Gastrocnemius medialis (tissue), 4 donors: ENCODE measurements around the gene THRB. TPM values are rescaled to one million over a fixed set of nuclear protein-coding genes. Genes with fewer than 3 reads are reported as not detected.
A peak's percentile ranks its signal among the peaks of the same experiment; 100 is the strongest.

Experiments used
- ATAC-seq, 2 donors: fragments of 150-250 bp; one replicate each; pipeline ENCODE4 v1.9.1; 2016
- DNase-seq, 2 donors: peaks; one replicate each; pipeline ENCODE4 v3.0.0-alpha.2; 2019
- H3K27ac ChIP-seq, 4 donors: fragments of 200-600 bp; sonication (generic); 1 replicate in 1 of 4; 2 replicates in 3 of 4; pipeline ENCODE4 v1.5.1; 2016 to 2018; ENCODE audit warnings: mild to moderate bottlenecking in 2 of 4, moderate library complexity in 1 of 4
- H3K27me3 ChIP-seq, 3 donors: fragments of 200-600 bp; sonication (generic) in 2 of 3; 1 replicate in 1 of 3; 2 replicates in 2 of 3; pipeline versions ENCODE4 v1.5.1 to v1.6.0; 2016 to 2019; ENCODE audit warnings: mild to moderate bottlenecking in 1 of 3, moderate library complexity in 1 of 3
- H3K36me3 ChIP-seq, 2 donors: fragments of 200-600 bp; sonication (generic) in 1 of 2; one replicate each; pipeline ENCODE4 v1.5.1; 2017 to 2018
- H3K4me1 ChIP-seq, 2 donors: fragments of 200-600 bp; sonication (generic) in 1 of 2; one replicate each; pipeline ENCODE4 v1.5.1; 2016 to 2017; ENCODE audit warnings: mild to moderate bottlenecking in 2 of 2
- H3K4me3 ChIP-seq, 4 donors: fragments of 200-600 bp; sonication (generic) in 3 of 4; 1 replicate in 1 of 4; 2 replicates in 3 of 4; pipeline ENCODE4 v1.5.1; 2016 to 2019; ENCODE audit warnings: mild to moderate bottlenecking in 2 of 4
- H3K9me3 ChIP-seq, 3 donors: fragments of 200-600 bp; sonication (generic) in 2 of 3; 1 replicate in 1 of 3; 2 replicates in 2 of 3; pipeline ENCODE4 v1.5.1; 2016 to 2019
- POLR2A ChIP-seq, 2 donors: fragments of 450-650 bp; IDR thresholded peaks; one replicate each; pipeline ENCODE4 v1.6.1; 2017; ENCODE audit warnings: antibody characterized with exemption in 2 of 2, mild to moderate bottlenecking in 2 of 2, moderate library complexity in 2 of 2
- in situ Hi-C, 4 donors: fragments of 200-750 bp; cut with MboI; loops; one replicate each; pipeline versions ENCODE4 v1.15.0 to v1.8.0; 2017; ENCODE audit warnings: low sequenced_read_pairs in 4 of 4
- intact Hi-C: fragments of 100-400 bp; cut with DNase I; formaldehyde crosslinking; loops from one replicate; pipeline ENCODE4 v1.15.1; 2023; ENCODE audit warnings: low total_unique reads
- total RNA-seq, 4 donors: library from RNA; depleted of rRNA; stranded (reverse); fragments of >200 nt; gene quantifications; one replicate each; pipeline versions ENCODE4 v1.1.0 to v1.2.3, GENCODE V29; 2016
- TF ChIP-seq, protein P1 (sequence below), 5 experiments: fragments of 450-650 bp in 3 of 5; fragments of 200-600 bp in 2 of 5; sonication (generic) in 2 of 5; IDR thresholded peaks in 4 of 5; conservative IDR thresholded peaks in 1 of 5; 1 replicate in 4 of 5; 2 replicates in 1 of 5; pipeline ENCODE4 v1.5.1; 2016 to 2019; ENCODE audit warnings: antibody characterized with exemption in 5 of 5, mild to moderate bottlenecking in 3 of 5, moderate library complexity in 3 of 5

Gene THRB
- total RNA-seq, 4 donors from 2014 or later: 20.1 to 60.0 (median 25.3) TPM

DNA sequence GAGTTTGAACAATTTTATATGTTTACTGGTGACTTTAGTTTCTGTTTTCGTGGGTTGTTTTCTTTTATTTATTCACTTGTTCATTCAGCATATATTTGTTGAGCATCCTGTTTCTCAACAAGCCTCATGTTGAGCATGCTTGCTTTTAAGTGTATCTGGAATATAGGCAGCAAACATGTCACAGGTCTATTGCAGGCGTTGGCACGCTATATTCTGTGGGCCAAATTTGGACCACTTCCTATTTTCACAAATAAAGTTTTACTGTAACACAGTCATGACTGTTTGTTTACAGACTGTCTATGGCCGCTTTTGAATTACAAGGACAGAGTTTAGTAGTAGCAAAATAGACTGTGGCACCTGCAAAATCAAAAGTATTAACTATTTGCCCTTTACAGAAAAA, 89.6 kb downstream of the THRB start:
- Histone ChIP-seq H3K36me3 (no peaks in the 10 kb centered on the region), H3K9me3 (no peaks in the 10 kb centered on the region), H3K27me3 (no peaks in the 10 kb centered on the region), H3K27ac (peak overlapping the region in 1 of 4 donors; percentile 32), H3K4me3 (no peak overlapping the region), H3K4me1 (peaks cover 27 to 33% of the 10 kb centered on the region in 2 donors)
- in situ Hi-C loops: no loop called here
- intact Hi-C loops: no loop called here
- ATAC-seq (no peak), DNase-seq (no peak)
- TF ChIP-seq, protein P1, sequence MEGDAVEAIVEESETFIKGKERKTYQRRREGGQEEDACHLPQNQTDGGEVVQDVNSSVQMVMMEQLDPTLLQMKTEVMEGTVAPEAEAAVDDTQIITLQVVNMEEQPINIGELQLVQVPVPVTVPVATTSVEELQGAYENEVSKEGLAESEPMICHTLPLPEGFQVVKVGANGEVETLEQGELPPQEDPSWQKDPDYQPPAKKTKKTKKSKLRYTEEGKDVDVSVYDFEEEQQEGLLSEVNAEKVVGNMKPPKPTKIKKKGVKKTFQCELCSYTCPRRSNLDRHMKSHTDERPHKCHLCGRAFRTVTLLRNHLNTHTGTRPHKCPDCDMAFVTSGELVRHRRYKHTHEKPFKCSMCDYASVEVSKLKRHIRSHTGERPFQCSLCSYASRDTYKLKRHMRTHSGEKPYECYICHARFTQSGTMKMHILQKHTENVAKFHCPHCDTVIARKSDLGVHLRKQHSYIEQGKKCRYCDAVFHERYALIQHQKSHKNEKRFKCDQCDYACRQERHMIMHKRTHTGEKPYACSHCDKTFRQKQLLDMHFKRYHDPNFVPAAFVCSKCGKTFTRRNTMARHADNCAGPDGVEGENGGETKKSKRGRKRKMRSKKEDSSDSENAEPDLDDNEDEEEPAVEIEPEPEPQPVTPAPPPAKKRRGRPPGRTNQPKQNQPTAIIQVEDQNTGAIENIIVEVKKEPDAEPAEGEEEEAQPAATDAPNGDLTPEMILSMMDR (IDR thresholded peaks at IDR 0.05 in 4 of 5, conservative IDR thresholded peaks at IDR 0.05 in 1 of 5): no peak
- no peak for TF ChIP-seq POLR2A (IDR thresholded peaks at IDR 0.05)

DNA sequence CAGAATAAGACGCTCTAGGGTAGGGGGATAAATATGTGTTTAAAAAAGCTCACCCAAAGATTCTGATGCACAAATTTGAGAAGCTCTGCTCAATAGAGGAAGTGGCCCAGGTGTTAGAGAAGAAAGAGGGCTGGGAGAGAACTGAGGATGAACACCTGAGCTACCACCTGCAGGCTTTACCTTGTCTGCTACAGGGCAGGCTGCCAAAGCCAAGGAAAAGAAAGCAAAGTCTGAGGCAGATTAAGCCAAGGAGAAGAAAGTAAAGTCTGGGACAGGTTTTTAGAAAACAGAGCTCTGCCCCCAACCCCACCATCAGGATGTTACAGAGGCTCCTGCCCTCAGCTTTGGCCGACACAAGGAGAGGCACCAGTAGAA, 92.9 kb downstream of the THRB start:
- TF ChIP-seq, protein P1 (IDR thresholded peaks at IDR 0.05 in 4 of 5, conservative IDR thresholded peaks at IDR 0.05 in 1 of 5): no peak
- no peak for TF ChIP-seq POLR2A (IDR thresholded peaks at IDR 0.05)
- H3K4me1 ChIP-seq: peaks cover 26 to 31% of the 10 kb centered on the region in 2 donors
- intact Hi-C loops (no loop called here), in situ Hi-C loops (no loop called here)
- H3K27ac ChIP-seq: peak overlapping the region in 3 of 4 donors; percentile 43 to 59 (median 52)
- H3K27me3 ChIP-seq: no peaks in the 10 kb centered on the region
- no peak for DNase-seq
- no peak overlapping the region for H3K4me3 ChIP-seq
- H3K36me3 ChIP-seq: no peaks in the 10 kb centered on the region
- no peak for ATAC-seq
- H3K9me3 ChIP-seq: no peaks in the 10 kb centered on the region

DNA sequence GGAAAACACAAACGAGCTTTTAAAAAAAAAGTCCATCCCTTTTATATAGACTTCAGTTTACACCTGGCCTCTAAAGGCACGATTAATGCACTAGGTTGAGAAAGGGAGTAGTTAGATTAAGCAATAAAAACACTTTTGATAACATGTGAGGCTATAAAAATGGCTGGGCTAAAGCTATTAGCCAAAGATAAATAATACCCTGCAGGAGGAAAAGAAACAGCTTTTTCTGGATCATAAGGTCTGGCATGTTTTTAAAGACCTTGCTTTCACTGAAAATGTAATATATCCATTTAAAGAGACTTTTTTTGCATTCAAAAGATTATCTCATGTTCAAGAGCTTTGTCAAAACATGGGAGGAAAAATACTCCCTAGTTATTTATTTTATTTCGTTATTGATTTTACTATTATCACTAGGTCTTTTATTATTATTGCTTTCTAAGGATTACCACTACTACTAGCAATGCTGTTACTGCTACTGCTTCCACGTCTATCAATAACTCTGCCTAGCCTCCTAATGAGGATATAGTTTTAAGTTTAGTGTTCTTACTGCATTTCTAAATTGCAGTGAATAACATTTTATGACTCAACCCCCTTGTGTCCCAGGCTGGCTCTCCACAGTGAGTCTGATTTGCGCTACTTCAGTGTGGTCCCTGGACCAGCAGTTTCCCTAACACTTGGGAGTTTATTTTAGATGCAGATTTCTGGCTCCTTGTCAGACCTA, 93.4 kb downstream of the THRB start:
- H3K9me3 ChIP-seq: no peaks in the 10 kb centered on the region
- ATAC-seq (peak; percentile 81 to 88), DNase-seq (no peak)
- no peaks in the 10 kb centered on the region for H3K36me3 ChIP-seq
- no peak overlapping the region for H3K4me3 ChIP-seq
- H3K27me3 ChIP-seq: no peaks in the 10 kb centered on the region
- intact Hi-C loops (no loop called here), in situ Hi-C loops (no loop called here)
- peak overlapping the region; percentile 43 to 59 (median 50) for H3K27ac ChIP-seq
- TF ChIP-seq, protein P1 (IDR thresholded peaks at IDR 0.05 in 4 of 5, conservative IDR thresholded peaks at IDR 0.05 in 1 of 5): no peak
- no peak for TF ChIP-seq POLR2A (IDR thresholded peaks at IDR 0.05)
- peaks cover 26 to 28% of the 10 kb centered on the region in 2 donors for H3K4me1 ChIP-seq

DNA sequence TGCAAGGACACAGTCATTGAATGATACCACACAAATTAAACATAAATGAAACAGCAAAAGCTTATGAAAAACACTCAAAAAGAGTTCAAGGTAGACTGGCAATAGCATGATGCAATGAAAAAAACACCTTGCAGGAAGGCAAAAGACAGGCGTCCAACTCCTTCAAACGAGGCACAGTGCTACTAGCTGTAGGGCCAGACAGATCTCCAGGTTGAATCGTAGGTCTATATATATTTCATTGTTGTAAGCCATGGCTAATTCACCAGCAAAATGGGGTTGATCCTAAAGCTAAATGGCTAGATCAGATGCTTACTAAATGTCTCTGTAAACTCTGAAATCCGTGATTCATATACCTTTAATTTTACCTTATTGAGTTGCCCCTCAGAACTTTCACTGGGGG, 94.2 kb downstream of the THRB start:
- in situ Hi-C loops: no loop called here
- no peak for TF ChIP-seq POLR2A (IDR thresholded peaks at IDR 0.05)
- TF ChIP-seq, protein P1 (IDR thresholded peaks at IDR 0.05 in 4 of 5, conservative IDR thresholded peaks at IDR 0.05 in 1 of 5): no peak

More for the DNA sequence above, 94.2 kb downstream of the THRB start:
- Histone ChIP-seq H3K36me3 (no peaks in the 10 kb centered on the region), H3K4me1 (peaks cover 26 to 28% of the 10 kb centered on the region in 2 donors), H3K27ac (peak overlapping the region; percentile 34 to 59 (median 45)), H3K4me3 (no peak overlapping the region), H3K9me3 (no peaks in the 10 kb centered on the region), H3K27me3 (no peaks in the 10 kb centered on the region)
- DNase-seq (no peak), ATAC-seq (peak; percentile 35 to 37)
- intact Hi-C loops: no loop called here
